Esophagus squamous epithelium (tissue), 5 donors: ENCODE data around the gene LRFN5. TPM values are rescaled to one million over a fixed set of nuclear protein-coding genes. Genes with fewer than 3 reads are reported as not detected.

Source experiments
- DNase-seq: peaks from one replicate; lab custom pipeline; 2025; lab: John Stamatoyannopoulos, UW
- H3K27ac ChIP-seq, 4 donors: fragments of 200-600 bp; sonication (generic); one replicate each; pipeline ENCODE4 v1.5.1; 2016 to 2019; ENCODE audit warnings: mild to moderate bottlenecking in 1 of 4
- H3K27me3 ChIP-seq, 4 donors: fragments of 200-600 bp; sonication (generic); 1 replicate in 3 of 4; 2 replicates in 1 of 4; pipeline versions ENCODE4 v1.5.1 to v1.6.0; 2017 to 2021; ENCODE audit warnings: antibody characterized with exemption in 1 of 4
- H3K36me3 ChIP-seq, 3 donors: fragments of 200-600 bp; sonication (generic); one replicate each; pipeline ENCODE4 v1.5.1; 2016 to 2019
- H3K4me1 ChIP-seq, 3 donors: fragments of 200-600 bp; sonication (generic); one replicate each; pipeline ENCODE4 v1.5.1; 2017 to 2019
- H3K4me3 ChIP-seq, 4 donors: fragments of 200-600 bp; sonication (generic); 1 replicate in 3 of 4; 2 replicates in 1 of 4; pipeline ENCODE4 v1.5.1; 2016 to 2019; ENCODE audit warnings: mild to moderate bottlenecking in 2 of 4, moderate library complexity in 1 of 4
- H3K9me3 ChIP-seq, 3 donors: fragments of 200-600 bp; sonication (generic); one replicate each; pipeline ENCODE4 v1.5.1; 2016 to 2019
- POLR2A ChIP-seq, 4 donors: fragments of 450-650 bp; IDR thresholded peaks; one replicate each; pipeline ENCODE4 v1.6.1; 2017; ENCODE audit warnings: antibody characterized with exemption in 4 of 4, mild to moderate bottlenecking in 4 of 4, moderate library complexity in 3 of 4
- WGBS, 2 donors: methylation state at CpG; one replicate each; pipeline ENCODE4 v1.1.5; 2018; 5-methylcytosine and 5-hydroxymethylcytosine counted together
- intact Hi-C: fragments of 100-400 bp; cut with DNase I; formaldehyde crosslinking; loops from one replicate; pipeline ENCODE4 v1.15.0; 2022
- total RNA-seq, 4 donors: library from RNA; depleted of rRNA; stranded (reverse); fragments of >200 nt; gene quantifications; one replicate each; pipeline ENCODE4 v1.1.0, GENCODE V29; 2016
- TF ChIP-seq, protein P1 (sequence below), 6 experiments: fragments of 450-650 bp in 4 of 6; fragments of 200-600 bp in 2 of 6; sonication (generic) in 2 of 6; IDR thresholded peaks; one replicate each; pipeline ENCODE4 v1.5.1; 2016 to 2019; ENCODE audit warnings: antibody characterized with exemption in 6 of 6, mild to moderate bottlenecking in 4 of 6, moderate library complexity in 4 of 6
- donor health status: DM: yes; HTN: yes; CAD: no.

LRFN5 gene
- total RNA-seq, 4 donors from 2014 or later, result 0.13 to 1.3 (median 0.43) TPM

DNA sequence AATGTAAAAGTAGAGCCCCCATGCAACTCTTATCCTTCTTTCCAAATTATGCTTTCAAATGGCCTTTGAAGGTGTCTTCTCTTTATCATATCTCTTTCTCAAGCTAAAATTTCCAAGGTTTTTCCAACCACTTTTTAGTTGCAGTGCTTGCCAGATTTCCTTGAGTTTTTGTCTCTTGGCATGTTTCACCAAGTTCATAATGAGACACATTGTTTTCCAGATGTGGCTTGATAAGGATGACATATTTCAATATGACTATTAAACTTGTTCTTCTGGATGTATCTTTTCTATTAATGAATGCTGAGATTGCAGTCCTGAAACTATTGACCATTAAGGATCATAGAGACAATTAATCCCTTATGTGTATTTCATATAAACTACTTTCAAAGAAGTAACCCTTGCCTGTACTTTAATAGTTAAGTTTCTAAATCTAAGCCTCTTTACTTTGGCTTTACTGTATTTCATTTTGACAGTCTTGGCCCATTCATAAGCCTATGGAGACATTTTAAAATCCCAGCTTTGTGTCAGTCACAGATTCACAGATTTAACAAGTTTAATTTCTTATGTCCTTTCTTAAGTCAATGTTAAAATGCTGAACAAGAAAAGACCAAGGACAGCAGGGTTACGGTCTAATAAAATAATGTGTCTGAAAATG lies 151.5 kb downstream of the LRFN5 start:
- WGBS, 2 donors, result 78 to 100% methylated on average over 1 of the region's 1 CpG
- no peak overlapping the region for H3K27ac ChIP-seq
- H3K36me3 ChIP-seq, result no peaks in the 10 kb centered on the region
- no peak for DNase-seq
- intact Hi-C loops, result no loop called here
- TF ChIP-seq, protein P1, sequence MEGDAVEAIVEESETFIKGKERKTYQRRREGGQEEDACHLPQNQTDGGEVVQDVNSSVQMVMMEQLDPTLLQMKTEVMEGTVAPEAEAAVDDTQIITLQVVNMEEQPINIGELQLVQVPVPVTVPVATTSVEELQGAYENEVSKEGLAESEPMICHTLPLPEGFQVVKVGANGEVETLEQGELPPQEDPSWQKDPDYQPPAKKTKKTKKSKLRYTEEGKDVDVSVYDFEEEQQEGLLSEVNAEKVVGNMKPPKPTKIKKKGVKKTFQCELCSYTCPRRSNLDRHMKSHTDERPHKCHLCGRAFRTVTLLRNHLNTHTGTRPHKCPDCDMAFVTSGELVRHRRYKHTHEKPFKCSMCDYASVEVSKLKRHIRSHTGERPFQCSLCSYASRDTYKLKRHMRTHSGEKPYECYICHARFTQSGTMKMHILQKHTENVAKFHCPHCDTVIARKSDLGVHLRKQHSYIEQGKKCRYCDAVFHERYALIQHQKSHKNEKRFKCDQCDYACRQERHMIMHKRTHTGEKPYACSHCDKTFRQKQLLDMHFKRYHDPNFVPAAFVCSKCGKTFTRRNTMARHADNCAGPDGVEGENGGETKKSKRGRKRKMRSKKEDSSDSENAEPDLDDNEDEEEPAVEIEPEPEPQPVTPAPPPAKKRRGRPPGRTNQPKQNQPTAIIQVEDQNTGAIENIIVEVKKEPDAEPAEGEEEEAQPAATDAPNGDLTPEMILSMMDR (IDR thresholded peaks at IDR 0.05), result no peak
- TF ChIP-seq POLR2A (IDR thresholded peaks at IDR 0.05), result no peak
- no peak overlapping the region for H3K4me3 ChIP-seq
- H3K27me3 ChIP-seq, result no peaks in the 10 kb centered on the region
- H3K9me3 ChIP-seq, result no peaks in the 10 kb centered on the region
- H3K4me1 ChIP-seq, result no peaks in the 10 kb centered on the region

DNA sequence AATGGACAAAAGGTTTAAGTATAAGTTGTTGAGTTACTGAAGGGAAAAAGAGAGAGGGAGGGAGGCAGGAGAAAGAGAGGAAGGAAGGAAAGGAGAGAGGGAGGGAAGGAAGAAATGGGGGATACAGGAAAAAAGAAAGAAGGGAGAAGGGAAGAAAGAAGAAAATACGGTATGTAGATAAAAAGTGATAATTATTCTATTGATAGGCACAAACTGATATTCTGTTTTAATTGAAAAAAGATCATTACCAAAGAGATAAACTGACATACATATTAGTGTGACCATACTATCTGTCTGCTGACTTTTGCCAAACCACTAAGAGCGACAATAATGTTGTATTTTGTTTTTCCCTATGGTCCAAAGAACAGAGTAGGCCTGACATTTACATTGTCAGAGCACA lies 154.5 kb downstream of the LRFN5 start:
- intact Hi-C loops, result no loop called here
- Histone ChIP-seq H3K4me1 (no peaks in the 10 kb centered on the region), H3K4me3 (no peak overlapping the region), H3K36me3 (no peaks in the 10 kb centered on the region), H3K27ac (no peak overlapping the region), H3K27me3 (no peaks in the 10 kb centered on the region), H3K9me3 (no peaks in the 10 kb centered on the region)
- DNase-seq, result no peak
- TF ChIP-seq, protein P1 (IDR thresholded peaks at IDR 0.05), result no peak
- no peak for TF ChIP-seq POLR2A (IDR thresholded peaks at IDR 0.05)
- WGBS, 2 donors, result 75 to 80% methylated on average over 2 of the region's 2 CpGs

DNA sequence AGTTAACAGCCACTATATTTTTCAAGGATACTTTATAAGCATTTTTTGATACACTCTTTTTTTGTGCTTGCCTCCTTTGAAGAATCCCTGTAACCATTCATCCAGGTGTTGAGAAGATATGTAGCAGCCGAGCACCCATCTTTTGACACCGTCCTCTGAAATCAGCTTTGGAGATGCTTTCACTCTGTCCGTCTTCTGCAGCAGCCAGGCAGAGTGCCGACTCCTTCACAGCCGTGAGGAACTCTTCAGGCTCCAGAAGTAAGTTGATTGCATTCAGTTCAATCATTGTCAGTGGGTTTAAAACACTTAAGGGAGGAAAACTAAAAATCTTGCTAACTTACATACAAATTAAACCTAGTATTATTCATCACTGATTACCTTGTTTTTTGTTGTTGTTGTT lies 160.1 kb downstream of the LRFN5 start:
- Histone ChIP-seq H3K27me3 (no peaks in the 10 kb centered on the region), H3K4me1 (no peaks in the 10 kb centered on the region), H3K9me3 (no peaks in the 10 kb centered on the region), H3K27ac (no peak overlapping the region), H3K36me3 (no peaks in the 10 kb centered on the region), H3K4me3 (no peak overlapping the region)
- intact Hi-C loops, result no loop called here
- TF ChIP-seq POLR2A (IDR thresholded peaks at IDR 0.05), result no peak
- TF ChIP-seq, protein P1 (IDR thresholded peaks at IDR 0.05), result no peak
- no peak for DNase-seq
- WGBS, 2 donors, result 59 to 74% methylated on average over 5 of the region's 5 CpGs

DNA sequence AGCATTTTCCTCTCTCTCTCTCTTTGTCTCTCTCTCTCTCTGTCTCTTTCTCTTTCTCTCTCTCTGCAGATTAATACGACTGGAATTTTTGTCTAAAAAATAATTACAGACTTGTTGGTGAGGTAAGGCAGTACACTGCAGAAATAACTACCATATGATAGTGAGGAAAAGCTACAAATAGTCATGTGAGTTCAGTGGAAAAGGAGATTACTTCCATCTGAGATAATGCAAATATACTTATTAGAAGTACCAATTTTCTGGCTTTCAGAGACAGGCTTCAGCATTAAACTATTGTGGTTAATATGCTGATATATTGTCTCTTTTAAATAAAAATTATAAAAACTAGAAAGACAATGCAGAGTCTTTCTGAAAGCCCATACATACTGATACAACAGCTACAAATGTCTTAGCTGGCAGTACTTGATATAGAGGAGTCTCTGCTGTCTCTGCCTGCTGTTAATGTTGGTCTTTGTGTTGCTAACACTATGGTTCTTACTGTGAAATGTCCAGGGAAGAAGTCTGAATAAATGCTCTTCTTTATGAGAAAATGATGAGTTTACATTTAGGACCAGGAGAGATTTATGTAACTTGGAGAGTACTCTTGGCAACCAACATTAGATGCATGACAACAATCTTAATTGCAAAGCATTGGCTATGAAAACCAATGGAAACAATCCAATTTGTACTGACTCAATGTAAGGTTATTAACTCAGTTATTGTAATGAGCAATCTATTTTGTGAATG lies 167.0 kb downstream of the LRFN5 start:
- intact Hi-C loops, result no loop called here
- Histone ChIP-seq H3K36me3 (no peaks in the 10 kb centered on the region), H3K27ac (no peak overlapping the region), H3K4me3 (no peak overlapping the region), H3K9me3 (no peaks in the 10 kb centered on the region), H3K27me3 (no peaks in the 10 kb centered on the region), H3K4me1 (no peaks in the 10 kb centered on the region)
- 25 to 29% methylated on average over 1 of the region's 1 CpG for WGBS, 2 donors
- TF ChIP-seq, protein P1 (IDR thresholded peaks at IDR 0.05), result no peak
- no peak for TF ChIP-seq POLR2A (IDR thresholded peaks at IDR 0.05)
- no peak for DNase-seq

DNA sequence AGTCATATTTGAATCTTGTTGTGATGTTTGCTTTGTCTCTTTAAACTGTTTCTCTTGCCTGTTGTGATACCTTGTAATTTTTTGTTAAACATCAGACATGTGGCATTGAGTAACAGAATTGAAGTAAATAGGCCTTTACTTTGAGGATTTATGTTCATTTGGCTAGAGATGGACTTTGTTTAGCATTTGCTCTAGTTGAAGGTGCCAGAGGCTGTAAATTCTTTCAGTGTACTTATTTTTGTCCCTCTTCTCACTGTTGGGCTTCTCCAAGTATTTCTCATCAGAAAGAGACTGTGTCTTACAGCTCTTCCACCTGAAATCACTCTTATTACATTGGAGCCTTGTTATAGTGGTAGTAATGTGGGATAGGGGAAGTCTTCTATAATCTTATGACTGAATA lies 175.8 kb downstream of the LRFN5 start:
- Histone ChIP-seq H3K4me1 (no peaks in the 10 kb centered on the region), H3K27ac (no peak overlapping the region), H3K36me3 (no peaks in the 10 kb centered on the region), H3K9me3 (no peaks in the 10 kb centered on the region), H3K27me3 (no peaks in the 10 kb centered on the region), H3K4me3 (no peak overlapping the region)
- DNase-seq, result no peak
- TF ChIP-seq, protein P1 (IDR thresholded peaks at IDR 0.05), result no peak
- TF ChIP-seq POLR2A (IDR thresholded peaks at IDR 0.05), result no peak
- intact Hi-C loops, result no loop called here
